K562 (cell line): ENCODE measurements around the gene NOVA1. TPM values are rescaled to one million over a fixed set of nuclear protein-coding genes. Genes with fewer than 3 reads are reported as not detected.

Experiments used
- ATAC-seq: fragments of 200-7000 bp; cut with Tn5 transposase; 3 replicates; pipeline ENCODE4 v1.9.1; 2020; ENCODE audit warnings: moderate library complexity
- BruUV-seq: library from RNA; stranded (reverse); fragments of 400-500 nt; replicated peaks from 2 replicates; lab custom pipeline; 2021; lab: Mats Ljungman, UMichigan
- CTCF ChIA-PET: fragments of 300-600 bp; formaldehyde crosslinking; extraction: SDS; loops from one replicate; lab custom pipeline; 2021; ENCODE audit warnings: low intra/inter-chr PET ratio; lab: Yijun Ruan, JAX
- POLR2A ChIA-PET: fragments of 300-600, 350-650 bp; sonication (Branson Sonifier 250); formaldehyde crosslinking; extraction: SDS; loops from one replicate; lab custom pipeline; 2021; ENCODE audit warnings: antibody characterized with exemption, inconsistent platforms; lab: Yijun Ruan, JAX
- DNase-seq, 4 experiments: peaks; one replicate each; pipeline versions ENCODE4 v3.0.0 to v3.0.0-alpha.2; 2011 to 2018; ENCODE audit warnings: low spot score in 3 of 4, mixed read lengths in 3 of 4; ENCODE audit errors: extremely low read depth in 1 of 4
- FAIRE-seq: peaks from 2 replicates; lab custom pipeline; 2011; peaks lifted over from hg19 to GRCh38; lab: Jason Lieb, UNC
- H2AFZ ChIP-seq: 2 replicates; pipeline ENCODE4 v1.6.0; 2011; ENCODE audit warnings: low read depth, low read length, control low read depth, inconsistent platforms
- H3K27ac ChIP-seq: fragments of 200-600 bp; 3 replicates; pipeline ENCODE4 v1.8.0; 2011; ENCODE audit warnings: low read depth, mild to moderate bottlenecking, control low read depth, inconsistent platforms, low read length, moderate library complexity, mixed read lengths; ENCODE audit errors: extremely low read depth
- H3K27me3 ChIP-seq, 2 experiments: fragments of 300-600 bp in 1 of 2; 2 replicates in 1 of 2; 3 replicates in 1 of 2; pipeline versions ENCODE4 v1.6.0 to v1.8.0; 2011; ENCODE audit warnings: inconsistent platforms in 2 of 2, low read length in 2 of 2, mild to moderate bottlenecking in 1 of 2, mixed read lengths in 1 of 2, moderate library complexity in 1 of 2; ENCODE audit not compliant: control insufficient read depth in 2 of 2, insufficient read depth in 2 of 2
- H3K36me3 ChIP-seq: fragments of 300-600 bp; 3 replicates; pipeline ENCODE4 v1.8.0; 2011; ENCODE audit warnings: mild to moderate bottlenecking, low read length, inconsistent platforms; ENCODE audit not compliant: control insufficient read depth, insufficient read depth
- H3K4me1 ChIP-seq, 2 experiments: fragments of 200-600 bp in 1 of 2; replicated peaks in 1 of 2; 2 replicates in 1 of 2; 3 replicates in 1 of 2; pipeline versions ENCODE4 v1.5.1 to v1.8.0; 2011; ENCODE audit warnings: inconsistent platforms in 2 of 2, low read length in 2 of 2, mild to moderate bottlenecking in 1 of 2, mixed read lengths in 1 of 2, moderate library complexity in 1 of 2; ENCODE audit not compliant: control insufficient read depth in 2 of 2, insufficient read depth in 2 of 2
- H3K4me2 ChIP-seq: 2 replicates; pipeline ENCODE4 v1.6.1; 2011; ENCODE audit warnings: low read length, control low read depth, inconsistent platforms, mixed read lengths; ENCODE audit not compliant: insufficient read depth
- H3K4me3 ChIP-seq: fragments of 200-600 bp; sonication (generic), shearing (Covaris generic); 2 replicates; pipeline ENCODE4 v1.5.1; 2016; ENCODE audit warnings: control low read depth, inconsistent platforms
- H3K79me2 ChIP-seq: fragments of 200-600 bp; 3 replicates; pipeline ENCODE4 v1.8.0; 2011; ENCODE audit warnings: low read length, inconsistent platforms; ENCODE audit not compliant: control insufficient read depth, insufficient read depth
- H3K9ac ChIP-seq, 2 experiments: 2 replicates each; pipeline versions ENCODE4 v1.6.0 to v1.6.1; 2011; ENCODE audit warnings: low read depth in 2 of 2, low read length in 2 of 2, control low read depth in 1 of 2, inconsistent platforms in 1 of 2, mild to moderate bottlenecking in 1 of 2, mixed read lengths in 1 of 2; ENCODE audit not compliant: insufficient read depth in 1 of 2
- H3K9me1 ChIP-seq: one replicate; pipeline ENCODE4 v1.6.0; 2011; ENCODE audit warnings: inconsistent platforms, mild to moderate bottlenecking, low read length, moderate library complexity; ENCODE audit not compliant: control insufficient read depth, insufficient read depth
- H3K9me3 ChIP-seq: replicated peaks from 2 replicates; pipeline ENCODE4 v1.5.1; 2011; ENCODE audit warnings: low read depth, low read length, inconsistent platforms; ENCODE audit not compliant: control insufficient read depth, insufficient read depth
- H4K20me1 ChIP-seq: replicated peaks from 2 replicates; pipeline ENCODE4 v1.6.1; 2011; ENCODE audit warnings: low read length, inconsistent platforms, mixed read lengths; ENCODE audit not compliant: control insufficient read depth, insufficient read depth
- KDM2B ChIP-seq: fragments of 250-450 bp; sonication (Bioruptor Pico); IDR thresholded peaks from 2 replicates; pipeline ENCODE4 v1.8.0; 2021; ENCODE audit warnings: mild to moderate bottlenecking, moderate library complexity
- KLF1 ChIP-seq: fragments of 450-650 bp; IDR thresholded peaks from 2 replicates; pipeline ENCODE4 v1.6.1; 2016; ENCODE audit warnings: missing genetic modification characterization, missing compliant biosample characterization
- REST ChIP-seq, 2 experiments: fragments of 450-650 bp; formaldehyde crosslinking in 1 of 2; IDR thresholded peaks; 2 replicates each; pipeline versions ENCODE4 v1.4.0 to v1.6.1; 2014 to 2020; ENCODE audit warnings: mild to moderate bottlenecking in 2 of 2, borderline replicate concordance in 1 of 2, low read depth in 1 of 2
- ZNF398 ChIP-seq: fragments of 250-450 bp; sonication (Bioruptor Pico); IDR thresholded peaks from 2 replicates; pipeline ENCODE4 v1.8.0; 2021; ENCODE audit warnings: moderate library complexity, mild to moderate bottlenecking, inconsistent platforms
- WGBS: fragments of 100-300 bp; shearing (Covaris generic); methylation state at CpG from one replicate; pipeline ENCODE4 v1.1.6; 2016; ENCODE audit warnings: low coverage, mixed read lengths; ENCODE audit not compliant: insufficient coverage; ENCODE audit errors: missing lambda C conversion rate; 5-methylcytosine and 5-hydroxymethylcytosine counted together
- in situ Hi-C: fragments of 300-500 bp; cut with MboI; formaldehyde crosslinking; loops from 4 replicates; pipeline ENCODE4 v1.15.0; 2018; ENCODE audit warnings: inconsistent platforms, mixed read lengths
- intact Hi-C: fragments of 100-400 bp; cut with micrococcal nuclease; formaldehyde crosslinking; loops from 2 replicates; pipeline ENCODE4 v1.14.2; 2022
- polyA plus RNA-seq, 8 experiments: library from polyadenylated mRNA; depleted of rRNA in 4 of 8; stranded (reverse) in 5 of 8; unstranded in 3 of 8; fragments of >200 nt; fragmentation: Nextera tagmentation in 2 of 8; fragmentation: Illumina TruSeq in 1 of 8; extraction: Ambion mirVana in 2 of 8; extraction: Trizol in 1 of 8; gene quantifications; 2 replicates each; pipeline versions ENCODE4 v1.2.1 to v1.2.3, GENCODE V29; 2011 to 2014; ENCODE audit warnings: inconsistent platforms in 1 of 8, missing spikeins in 1 of 8
- total RNA-seq, 7 experiments: library from RNA; depleted of rRNA in 6 of 7; stranded (reverse); fragments of >200 nt in 6 of 7; fragmentation: Illumina TruSeq in 2 of 7; extraction: Trizol in 2 of 7; gene quantifications; 2 replicates each; pipeline versions ENCODE4 v1.2.1 to v1.2.3, GENCODE V29; 2011 to 2021; ENCODE audit warnings: low replicate concordance in 1 of 7

The NOVA1 gene
- total and polyA plus RNA-seq, 9 of the 15 experiments (the other 6 are each of a cell fraction or from before 2014, with no cell fraction given), result 0.01 TPM; not detected in 8

GRCh38 chr14:26444822-26445221 is 153.0 kb downstream of the NOVA1 start (continued):
- peak; percentile 52 for TF ChIP-seq REST (IDR thresholded peaks at IDR 0.05; ENCODE audit: borderline replicate concordance)
- TF ChIP-seq REST (CRISPR knock-in tag; IDR thresholded peaks at IDR 0.05; ENCODE audit: low read depth), result no peak

GRCh38 chr14:26443654-26444053 is 154.2 kb downstream of the NOVA1 start:
- H4K20me1 ChIP-seq, result no peaks in the 10 kb centered on the region
- POLR2A ChIA-PET, result no interaction called here
- intact Hi-C loops (no loop called here), in situ Hi-C loops (no loop called here)
- no peaks in the 10 kb centered on the region for H3K4me1 ChIP-seq
- H3K4me2 ChIP-seq, result no peak overlapping the region
- no peaks in the 10 kb centered on the region for H3K79me2 ChIP-seq
- DNase-seq (no peak), ATAC-seq (no peak), FAIRE-seq (no peak)
- H3K27ac ChIP-seq, result no peak overlapping the region
- H3K4me3 ChIP-seq, result no peak overlapping the region
- no peaks in the 10 kb centered on the region for H3K9me1 ChIP-seq
- H3K27me3 ChIP-seq, result no peaks in the 10 kb centered on the region
- CTCF ChIA-PET, result no interaction called here
- no TSS peak for BruUV-seq
- H3K36me3 ChIP-seq, result no peaks in the 10 kb centered on the region
- H2AFZ ChIP-seq, result no peak overlapping the region
- no peaks in the 10 kb centered on the region for H3K9me3 ChIP-seq
- no peak overlapping the region for H3K9ac ChIP-seq
- 0% methylated on average over 2 of the region's 2 CpGs for WGBS
- TF ChIP-seq KDM2B (no peak), ZNF398 (CRISPR knock-in tag) (no peak), KLF1 (tag) (no peak)
